ENCODE data around the gene SPECC1. TPM values are rescaled to one million over a fixed set of nuclear protein-coding genes. Genes with fewer than 3 reads are reported as not detected.

Gene SPECC1
- total RNA-seq, 1 experiment from 2014 or later: 103 TPM

- H3K36me3 Mint-ChIP-seq: no peaks in the 10 kb centered on the region
- ATAC-seq (no peak), DNase-seq (ENCODE audit: low spot score) (no peak)
- ChIA-PET CTCF (interaction anchor here (1.1 kb wide), 1 partner anchor 62 kb away, joined by 3 read pairs; no protein-coding TSS in a partner anchor), POLR2A (interaction anchor here (0.6 kb wide), 1 partner anchor 129 kb away, joined by 3 read pairs; no protein-coding TSS in a partner anchor)
- H3K27me3 Mint-ChIP-seq (ENCODE audit: low read depth): no peaks in the 10 kb centered on the region
- H3K27ac Mint-ChIP-seq: no peak overlapping the region
- H3K9me3 Mint-ChIP-seq: 0 out of 2 replicates have a peak, but pooled peaks cover 2% of the 10 kb centered on the region
- H3K4me1 Mint-ChIP-seq: peaks cover 16% of the 10 kb centered on the region
- H3K4me3 Mint-ChIP-seq: no peak overlapping the region
- TF ChIP-seq NR1H2 (CRISPR knock-in tag; IDR thresholded peaks at IDR 0.05) (no peak), ATF2 (CRISPR knock-in tag; IDR thresholded peaks at IDR 0.05; ENCODE audit: borderline replicate concordance, low read depth) (no peak), ZNF138 (CRISPR knock-in tag; conservative IDR thresholded peaks at IDR 0.05) (no peak), ESRRA (CRISPR knock-in tag; IDR thresholded peaks at IDR 0.05; ENCODE audit: borderline replicate concordance) (no peak), HMGA2 (CRISPR knock-in tag; IDR thresholded peaks at IDR 0.05) (no peak), ZNF219 (CRISPR knock-in tag; IDR thresholded peaks at IDR 0.05; ENCODE audit: borderline replicate concordance) (no peak)
Observed at GRCh38 chr17:20071824-20072691, 62.9 kb downstream of the SPECC1 start.

GRCh38 chr17:20072692-20072992, 63.5 kb downstream of the SPECC1 start:
- no peak for ATAC-seq
- POLR2A ChIA-PET: no interaction called here
- Mint-ChIP-seq H3K36me3 (no peaks in the 10 kb centered on the region), H3K27ac (no peak overlapping the region), H3K4me3 (no peak overlapping the region), H3K27me3 (ENCODE audit: low read depth) (no peaks in the 10 kb centered on the region), H3K9me3 (0 out of 2 replicates have a peak, but pooled peaks cover 2% of the 10 kb centered on the region), H3K4me1 (peaks cover 16% of the 10 kb centered on the region)
- CTCF ChIA-PET: no interaction called here
- DNase-seq (ENCODE audit: low spot score): no peak
- no peak for TF ChIP-seq ZNF219 (CRISPR knock-in tag; IDR thresholded peaks at IDR 0.05; ENCODE audit: borderline replicate concordance)
- TF ChIP-seq ETV6 (CRISPR knock-in tag; IDR thresholded peaks at IDR 0.05): no peak
- no peak for TF ChIP-seq TCF7 (CRISPR knock-in tag; IDR thresholded peaks at IDR 0.05; ENCODE audit: low read depth)
- TF ChIP-seq NR1H2 (CRISPR knock-in tag; IDR thresholded peaks at IDR 0.05): no peak
- no peak for TF ChIP-seq OVOL2 (CRISPR knock-in tag; IDR thresholded peaks at IDR 0.05; ENCODE audit: borderline replicate concordance)
- TF ChIP-seq ZNF416 (CRISPR knock-in tag; IDR thresholded peaks at IDR 0.05): no peak
- TF ChIP-seq ATF1 (CRISPR knock-in tag; IDR thresholded peaks at IDR 0.05): no peak
- TF ChIP-seq NFATC4 (CRISPR knock-in tag; IDR thresholded peaks at IDR 0.05): no peak

- Mint-ChIP-seq H3K27ac (no peak overlapping the region; the same call in 1 of the 2 replicates), H3K27me3 (ENCODE audit: low read depth) (no peaks in the 10 kb centered on the region), H3K4me3 (no peak overlapping the region), H3K4me1 (peaks cover 16% of the 10 kb centered on the region), H3K36me3 (no peaks in the 10 kb centered on the region), H3K9me3 (0 out of 2 replicates have a peak, but pooled peaks cover 2% of the 10 kb centered on the region)
- DNase-seq (ENCODE audit: low spot score) (no peak), ATAC-seq (peak; percentile 74)
- CTCF ChIA-PET: no interaction called here
- POLR2A ChIA-PET: interaction anchor here (1.1 kb wide), 1 partner anchor 64 kb away, joined by 3 read pairs; no protein-coding TSS in a partner anchor
- TF ChIP-seq SOX15 (CRISPR knock-in tag; IDR thresholded peaks at IDR 0.05) (no peak), NR3C1 (CRISPR knock-in tag; conservative IDR thresholded peaks at IDR 0.05; ENCODE audit: low read depth) (no peak), JUN (CRISPR knock-in tag; IDR thresholded peaks at IDR 0.05) (no peak), ATF2 (CRISPR knock-in tag; IDR thresholded peaks at IDR 0.05; ENCODE audit: borderline replicate concordance, low read depth) (no peak), IRF2 (CRISPR knock-in tag; IDR thresholded peaks at IDR 0.05; ENCODE audit: borderline replicate concordance, low read depth) (no peak), ERG (CRISPR knock-in tag; IDR thresholded peaks at IDR 0.05) (no peak), ZNF263 (CRISPR knock-in tag; IDR thresholded peaks at IDR 0.05; ENCODE audit: low read depth) (no peak), PRDM15 (CRISPR knock-in tag; IDR thresholded peaks at IDR 0.05) (no peak)
Observed at GRCh38 chr17:20073055-20073979, 64.2 kb downstream of the SPECC1 start.
